DMS79 treated with DMSO at 0.1 percent for 48 hours (cell line): Measurements from ENCODE around the gene CTIF.
"Not testable (repeated sequence)": the region's sequence is repeated elsewhere in the genome, so short reads cannot be mapped to it uniquely, and the experiment has no call there.

ENCODE experiments used
- DNase-seq: peaks from one replicate; lab custom pipeline; 2025; lab: John Stamatoyannopoulos, UW

The CTIF gene

GRCh38 chr18:48538531-48539405, at the start of gene CTIF:
Gene CTIF, plus strand, starts transcription at chr18:48539031. Its CDS starts 80,535 bp downstream, at chr18:48619566.
- peak; percentile 96 for DNase-seq

DNA sequence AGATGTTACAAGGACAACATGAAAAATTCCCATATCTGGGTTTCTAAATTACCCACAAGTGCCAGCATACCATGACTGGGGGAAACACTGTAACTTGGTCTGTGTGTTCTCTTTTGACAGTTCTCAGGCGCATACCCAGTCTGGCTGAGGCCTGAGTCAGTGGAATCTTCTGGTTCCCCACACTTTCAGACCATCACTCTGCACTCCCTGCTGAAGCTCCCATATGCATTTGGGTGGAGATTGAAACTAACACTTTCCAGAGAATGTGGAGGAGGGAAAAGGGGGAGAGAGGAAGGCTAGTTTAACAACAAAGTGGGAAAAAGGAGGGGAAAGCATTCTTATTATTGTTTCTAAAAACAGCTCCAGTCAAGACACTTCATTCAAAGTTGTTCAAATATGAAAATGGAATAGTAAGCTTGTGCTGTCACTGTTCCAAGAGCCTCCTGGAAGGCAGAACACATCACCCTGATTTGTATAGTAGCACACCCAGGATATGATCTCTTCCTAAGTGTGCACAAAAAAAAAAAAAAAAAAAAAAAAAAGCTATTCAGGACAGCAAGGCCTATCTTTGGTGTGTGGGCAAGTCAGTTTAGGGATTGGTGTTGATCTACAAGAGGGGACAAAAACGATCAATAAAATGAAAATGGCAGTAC, 48.1 kb upstream of the CTIF start:
- DNase-seq = no peak

DNA sequence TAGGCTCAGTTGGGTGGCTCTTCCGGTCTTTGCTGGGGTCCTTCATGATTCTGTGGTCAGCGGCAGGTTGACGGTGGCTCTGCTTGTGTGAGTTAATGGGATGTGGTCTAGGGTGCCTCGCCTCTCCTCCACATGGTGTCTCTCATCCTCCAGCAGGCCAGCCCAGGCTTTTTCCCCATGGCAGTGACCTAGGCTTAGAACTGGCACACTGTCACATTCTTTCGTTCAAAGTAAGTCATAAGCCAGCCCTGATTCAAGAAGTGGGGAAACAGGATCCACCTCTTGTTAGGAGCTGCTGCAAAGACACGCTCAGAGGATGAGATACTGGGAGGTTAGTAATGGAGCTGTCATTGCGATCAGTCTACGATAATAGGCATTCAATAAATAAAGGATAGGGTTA, 46.0 kb upstream of the CTIF start:
- DNase-seq = no peak

DNA sequence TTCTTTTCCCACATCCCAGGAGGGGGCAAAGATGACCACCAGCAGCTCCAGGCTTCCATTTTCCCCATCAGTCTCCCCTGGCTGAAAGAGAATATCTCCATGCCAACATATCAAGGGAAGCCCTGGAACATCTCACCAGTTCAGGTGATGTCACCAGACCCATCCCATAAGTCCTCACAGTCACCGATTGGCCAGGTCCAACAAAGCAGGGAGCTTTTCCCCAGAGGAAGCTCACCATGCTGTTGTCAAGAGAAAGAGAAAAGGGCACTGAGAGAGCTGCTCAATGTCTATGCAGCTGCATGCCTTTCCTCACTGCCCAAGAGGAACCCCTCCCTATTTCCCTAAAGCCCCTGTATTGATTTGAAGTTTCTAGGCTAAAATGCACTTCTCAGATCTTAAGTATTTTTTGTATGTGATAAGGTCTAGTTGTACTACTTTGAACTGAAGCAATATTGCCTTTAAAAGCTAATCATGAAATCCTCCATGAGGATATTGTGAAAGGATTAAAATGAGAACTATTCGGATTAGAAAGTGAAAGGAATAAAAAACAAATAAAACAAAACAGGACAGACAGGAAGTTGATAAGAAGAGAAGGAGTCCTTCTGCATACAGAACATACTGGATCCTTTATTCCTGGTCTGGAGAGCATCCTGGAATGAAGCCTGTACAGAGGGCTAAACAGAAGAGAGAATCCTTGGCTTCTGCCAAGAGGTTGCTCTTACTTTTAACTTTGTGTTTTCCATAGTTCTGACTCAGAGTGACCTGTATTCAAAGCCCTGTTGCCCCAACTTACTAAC, 45.2 kb upstream of the CTIF start:
- DNase-seq = no peak

DNA sequence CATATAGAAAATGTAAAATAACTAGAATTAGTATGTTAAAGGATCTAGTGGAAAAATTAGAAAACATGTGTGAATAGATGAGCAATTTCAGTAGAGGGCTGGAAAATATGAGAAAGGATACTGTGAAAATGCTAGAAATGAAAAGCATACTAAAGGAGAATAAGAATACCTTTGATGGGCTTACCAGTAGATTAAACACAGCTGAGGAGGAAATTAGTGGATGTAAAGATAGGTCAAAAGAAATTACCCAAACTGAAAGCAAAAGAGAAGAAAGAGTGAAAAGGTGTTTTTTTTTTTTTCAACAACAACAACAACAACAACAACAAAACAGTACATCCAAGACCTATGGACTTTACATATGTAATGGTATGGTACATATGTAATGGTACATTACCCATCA, 41.0 kb upstream of the CTIF start:
- DNase-seq = no peak

GRCh38 chr18:48500517-48500916, 38.3 kb upstream of the CTIF start:
- DNase-seq = no peak

DNA sequence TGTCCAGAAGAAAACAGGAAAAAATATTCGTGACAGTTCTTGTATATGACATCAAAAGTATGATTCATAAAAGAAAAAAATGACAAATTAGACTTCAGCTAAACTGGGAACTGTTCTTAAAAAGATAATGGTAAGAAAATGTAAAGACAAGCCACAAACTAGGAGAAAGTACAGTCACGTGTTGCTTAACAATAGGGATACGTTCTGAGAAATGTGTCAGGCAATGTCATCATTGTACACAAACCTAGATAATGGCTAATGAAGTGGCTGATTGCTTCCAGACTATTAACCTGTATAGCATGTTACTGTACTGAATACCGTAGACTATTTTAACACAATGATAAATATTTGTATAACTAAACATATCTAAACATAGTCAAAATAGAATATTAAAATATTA, 35.9 kb upstream of the CTIF start:
- DNase-seq = no peak

DNA sequence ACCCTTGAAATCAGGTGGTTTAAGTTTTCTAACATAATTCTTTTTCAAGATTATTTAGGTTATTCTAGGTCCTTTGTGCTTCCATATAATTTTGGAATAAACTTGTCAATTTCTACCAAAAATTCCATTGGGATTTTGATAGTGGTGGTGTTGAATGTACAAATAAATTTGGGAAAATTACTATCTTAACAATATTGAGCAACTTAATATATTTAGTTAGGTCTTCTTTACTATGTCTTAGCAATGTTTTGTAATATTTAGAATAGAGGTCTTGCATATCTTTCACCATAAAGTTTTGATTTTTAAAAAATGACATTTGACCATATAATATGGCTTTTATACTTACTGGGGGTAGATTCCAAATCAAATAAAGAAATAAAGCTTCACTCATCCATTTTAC, 34.0 kb upstream of the CTIF start:
- no peak for DNase-seq

- DNase-seq = not testable (repeated sequence)
Measured at GRCh38 chr18:48506983-48507568, 31.8 kb upstream of the CTIF start.

DNA sequence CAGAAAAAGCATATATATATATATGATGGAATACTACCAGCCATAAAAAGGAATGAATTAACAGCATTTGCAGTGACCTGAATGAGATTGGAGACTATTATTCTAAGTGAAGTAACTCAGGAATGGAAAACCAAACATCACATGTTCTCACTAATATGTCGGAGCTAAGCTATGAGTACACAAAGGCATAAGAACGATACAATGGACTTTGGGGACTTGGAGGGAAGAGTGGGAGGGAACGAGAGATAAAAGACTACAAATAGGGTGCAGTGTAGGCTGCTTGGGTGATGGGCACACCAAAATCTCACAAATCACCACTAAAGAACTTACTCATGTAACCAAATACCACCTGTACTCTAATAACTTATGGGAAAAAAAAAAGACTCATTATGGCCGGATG, 26.3 kb upstream of the CTIF start:
- not testable (repeated sequence) for DNase-seq

DNA sequence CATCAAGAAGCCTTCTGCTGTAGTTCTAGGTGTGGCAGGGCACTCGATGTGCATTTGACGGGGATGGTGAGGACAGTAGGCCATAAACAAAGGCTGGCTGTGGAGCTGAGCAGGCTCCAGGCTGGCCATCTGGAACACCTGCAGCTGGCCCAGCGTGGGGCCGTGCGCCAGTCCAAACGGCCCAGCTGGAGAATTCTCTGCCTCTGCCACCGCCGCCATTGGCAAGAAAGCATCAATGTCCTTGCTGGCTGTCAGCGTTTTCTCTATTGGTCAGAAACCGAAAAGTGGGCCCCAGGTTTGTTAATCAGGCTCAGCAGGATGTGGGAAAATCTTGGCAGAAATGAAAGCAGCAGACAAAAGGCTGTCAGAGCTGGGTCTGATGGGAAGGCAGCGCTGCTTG, 24.0 kb upstream of the CTIF start:
- no peak for DNase-seq

GRCh38 chr18:48517048-48517447, 21.8 kb upstream of the CTIF start:
- no peak for DNase-seq

DNA sequence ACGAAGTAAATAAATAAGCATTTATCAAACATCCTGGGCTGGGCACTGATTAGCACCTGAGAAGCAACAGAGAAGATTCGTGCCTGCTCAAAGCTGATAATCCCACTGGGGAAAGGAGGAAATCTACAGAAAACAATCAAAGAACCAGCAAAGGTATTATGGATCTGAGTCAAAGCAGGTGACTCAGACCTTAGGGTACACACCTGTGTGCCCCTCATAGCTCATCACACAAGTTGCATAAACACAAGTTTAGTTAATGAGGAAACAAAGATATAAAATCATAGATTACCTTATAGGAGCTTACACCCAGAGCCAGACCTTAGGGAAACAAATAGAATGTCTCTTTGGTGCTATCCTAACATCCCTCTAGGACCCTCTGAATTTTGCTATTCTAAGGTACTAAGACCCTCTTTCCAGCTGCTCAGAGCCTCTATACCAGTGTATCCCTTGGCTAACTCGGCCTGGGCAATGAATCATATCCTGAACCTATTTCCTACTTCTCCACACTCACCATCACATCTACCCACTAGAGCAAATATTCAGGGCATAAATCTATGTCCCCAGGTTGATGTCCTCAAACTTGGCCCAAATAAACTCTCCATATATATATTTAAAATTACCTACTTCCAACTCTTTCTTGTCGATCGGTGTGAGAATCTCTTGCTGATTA, 19.3 kb upstream of the CTIF start:
- no peak for DNase-seq

GRCh38 chr18:48521723-48522122, 17.1 kb upstream of the CTIF start:
- DNase-seq = no peak

GRCh38 chr18:48525671-48526070, 13.2 kb upstream of the CTIF start:
- DNase-seq = no peak

DNA sequence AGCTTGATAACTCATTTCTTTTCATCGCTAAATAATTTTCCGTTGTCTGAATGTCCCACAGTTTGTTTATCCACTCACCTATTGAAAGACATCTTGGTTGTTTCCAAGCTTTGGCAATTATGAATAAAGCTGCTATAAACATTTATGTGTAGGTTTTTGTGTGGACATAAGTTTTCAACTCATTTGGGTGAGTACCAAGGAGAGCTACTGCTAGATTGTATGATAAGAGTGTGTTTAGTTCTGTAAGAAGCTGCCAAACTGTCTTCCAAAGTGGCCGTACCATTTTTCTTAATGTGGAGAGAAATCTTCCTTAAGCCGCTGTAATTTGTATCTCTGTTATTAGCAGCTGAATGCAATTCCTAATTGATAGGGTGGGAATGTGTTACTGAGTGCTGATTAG, 11.4 kb upstream of the CTIF start:
- DNase-seq = no peak

DNA sequence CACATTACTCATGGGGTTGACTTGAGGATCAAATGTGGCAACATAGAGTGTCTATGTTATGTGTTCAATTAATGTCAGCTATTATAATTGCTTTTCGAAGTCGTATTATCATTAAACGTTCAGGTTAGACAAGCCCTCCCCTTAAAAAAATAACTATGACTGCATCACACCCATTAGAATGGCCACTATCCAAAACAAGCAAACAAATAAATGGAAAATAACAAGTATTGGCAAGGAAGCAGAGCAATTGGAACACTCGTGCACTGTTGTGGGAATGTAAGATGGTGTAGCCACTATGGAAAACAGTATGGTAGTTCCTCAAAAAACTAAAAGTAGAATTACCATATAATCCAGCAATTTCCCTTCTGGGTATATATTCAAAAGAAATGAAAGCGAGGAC, 10.0 kb upstream of the CTIF start:
- DNase-seq = no peak

DNA sequence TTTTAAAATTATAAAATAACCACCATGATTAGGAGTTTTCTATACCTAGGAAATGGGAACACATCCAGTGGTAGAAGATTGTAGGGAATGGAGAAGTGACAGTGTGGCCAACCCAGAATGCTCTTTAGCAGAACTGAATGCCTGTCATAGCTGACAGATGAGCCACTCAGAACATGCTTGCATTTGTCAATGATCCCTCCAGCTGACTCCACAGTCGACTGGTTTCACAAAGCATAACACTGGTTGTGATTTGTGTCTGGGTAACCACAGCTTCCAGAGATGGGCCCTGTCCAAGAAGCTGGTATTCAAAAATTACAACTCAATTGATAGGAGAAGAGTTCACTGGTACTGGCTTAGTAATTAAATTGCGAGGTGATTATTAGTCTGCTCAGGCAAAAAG, 9.0 kb upstream of the CTIF start:
- DNase-seq = no peak

DNA sequence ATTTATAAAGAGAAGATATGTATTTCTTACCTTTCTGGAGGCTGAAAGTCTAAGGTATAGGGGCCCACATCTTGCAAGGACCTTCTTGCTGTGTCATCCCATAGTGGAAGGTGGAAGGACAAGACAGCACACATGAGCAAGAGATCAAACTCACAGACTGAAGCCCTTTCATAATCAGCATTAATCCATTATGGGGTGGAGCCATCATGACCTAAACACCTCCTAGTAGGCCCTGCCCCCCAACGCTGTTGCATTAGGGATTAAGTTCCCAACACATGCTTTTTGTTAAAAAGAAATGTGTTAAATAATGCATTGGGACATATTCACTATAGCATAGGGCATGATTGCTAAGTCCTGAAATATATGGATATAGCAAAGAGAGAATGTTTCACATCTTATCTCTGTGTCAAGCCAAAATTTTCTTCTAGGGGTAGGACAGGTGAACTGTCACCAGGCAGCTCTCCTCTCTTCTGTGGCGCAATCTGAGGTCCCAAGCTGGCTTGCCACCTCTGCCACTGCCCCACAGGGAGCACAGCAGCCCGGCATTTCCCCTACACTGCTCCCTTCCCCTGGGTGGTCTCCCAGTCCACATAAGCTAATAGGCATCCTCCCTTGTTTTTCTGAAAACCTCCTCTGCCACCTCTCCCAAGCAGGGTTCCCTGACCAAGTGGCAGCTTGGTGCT, 8.3 kb upstream of the CTIF start:
- DNase-seq = no peak

GRCh38 chr18:48531082-48531403, 7.8 kb upstream of the CTIF start:
- DNase-seq = no peak

DNA sequence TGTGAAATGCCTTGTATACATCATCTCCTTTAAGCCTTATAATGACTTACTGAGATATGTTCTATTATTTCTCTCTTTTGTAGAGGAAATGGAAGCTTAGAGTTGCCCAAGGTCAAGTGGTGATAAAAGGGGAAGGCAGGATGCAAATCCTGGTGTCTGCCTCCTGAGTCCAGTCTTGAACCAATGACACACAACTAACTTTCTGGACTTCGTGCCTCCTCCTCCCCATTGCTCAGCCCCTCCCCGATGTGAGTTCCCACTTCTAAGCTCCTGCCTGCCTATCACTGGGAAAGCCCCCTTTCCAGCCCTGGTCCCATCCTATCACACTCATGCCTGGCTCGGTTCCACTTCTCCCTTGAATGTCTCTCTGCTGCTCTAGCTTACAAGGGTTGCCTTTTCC, 6.9 kb upstream of the CTIF start:
- DNase-seq = no peak
